Measurements from ENCODE around the gene RHOD. TPM values are rescaled to one million over a fixed set of nuclear protein-coding genes. Genes with fewer than 3 reads are reported as not detected.
A peak's percentile ranks its signal among the peaks of the same experiment; 100 is the strongest.

RHOD gene
- total RNA-seq, 1 experiment from 2014 or later = 24.7 TPM

GRCh38 chr11:67120881-67121710, 64.4 kb downstream of the RHOD start:
- no peaks in the 10 kb centered on the region for H3K9me3 Mint-ChIP-seq (ENCODE audit: low read depth, unreplicated experiment)
- H3K4me1 Mint-ChIP-seq (ENCODE audit: low read depth, unreplicated experiment) = no peaks in the 10 kb centered on the region
- peak overlapping the region; percentile 90 for H3K4me3 Mint-ChIP-seq (ENCODE audit: low read depth, unreplicated experiment)
- no peak for TF ChIP-seq CTCF (IDR thresholded peaks at IDR 0.05; ENCODE audit: unreplicated experiment)
- H3K27me3 Mint-ChIP-seq (ENCODE audit: unreplicated experiment) = no peaks in the 10 kb centered on the region
- CTCF ChIA-PET = interaction anchor here (0.7 to 0.9 kb wide), 2 partner anchors 26 to 28 kb away, joined by 3 read pairs; no protein-coding TSS in a partner anchor
- peaks cover 55% of the 10 kb centered on the region for H3K36me3 Mint-ChIP-seq (ENCODE audit: insufficient read depth, unreplicated experiment)
- H3K27ac Mint-ChIP-seq (ENCODE audit: unreplicated experiment) = peak overlapping the region; percentile 86
- no peak for DNase-seq
- TSS peak; percentile 45 for BruUV-seq (replicated peaks)
- intact Hi-C loops (cut with micrococcal nuclease; ENCODE audit: unreplicated experiment) = loop anchor here (5.0 to 10.0 kb wide), 2 partner anchors 41 to 124 kb away; no protein-coding TSS in a partner anchor

Small RNAs within 50 kb of the gene (microRNA-seq; reads per million reads assigned to microRNA genes)
- not detected for gene MIR6860

Other genes starting within 250 kb of the RHOD start
- gene RCE1, start 213.4 kb upstream of the RHOD start, total RNA-seq (2022) = 23.5 and 26.2 TPM in 2 replicates
- gene LRFN4, start 199.8 kb upstream of the RHOD start, total RNA-seq (2022) = 30.1 and 30.3 TPM in 2 replicates
- 40.0 and 40.5 TPM in 2 replicates for gene PC, start 98.5 kb upstream of the RHOD start, total RNA-seq (2022)
- not detected in 2 replicates for gene C11orf86, start 81.5 kb upstream of the RHOD start, total RNA-seq (2022)
- 6.2 and 6.4 TPM in 2 replicates for gene SYT12, start 33.7 kb upstream of the RHOD start, total RNA-seq (2022)
- gene KDM2A, start 62.4 kb downstream of the RHOD start, total RNA-seq (2022) = 73.2 and 77.7 TPM in 2 replicates
- gene GRK2, start 209.6 kb downstream of the RHOD start, total RNA-seq (2022) = 69.8 and 71.3 TPM in 2 replicates
- gene ANKRD13D, start 232.5 kb downstream of the RHOD start, total RNA-seq (2022) = 50.8 and 58.5 TPM in 2 replicates
- gene SSH3, start 246.7 kb downstream of the RHOD start, total RNA-seq (2022) = 73.0 and 84.3 TPM in 2 replicates

Data from Calu3 (cell line).